ENCODE data around the gene GRPEL1.

The GRPEL1 gene

DNA sequence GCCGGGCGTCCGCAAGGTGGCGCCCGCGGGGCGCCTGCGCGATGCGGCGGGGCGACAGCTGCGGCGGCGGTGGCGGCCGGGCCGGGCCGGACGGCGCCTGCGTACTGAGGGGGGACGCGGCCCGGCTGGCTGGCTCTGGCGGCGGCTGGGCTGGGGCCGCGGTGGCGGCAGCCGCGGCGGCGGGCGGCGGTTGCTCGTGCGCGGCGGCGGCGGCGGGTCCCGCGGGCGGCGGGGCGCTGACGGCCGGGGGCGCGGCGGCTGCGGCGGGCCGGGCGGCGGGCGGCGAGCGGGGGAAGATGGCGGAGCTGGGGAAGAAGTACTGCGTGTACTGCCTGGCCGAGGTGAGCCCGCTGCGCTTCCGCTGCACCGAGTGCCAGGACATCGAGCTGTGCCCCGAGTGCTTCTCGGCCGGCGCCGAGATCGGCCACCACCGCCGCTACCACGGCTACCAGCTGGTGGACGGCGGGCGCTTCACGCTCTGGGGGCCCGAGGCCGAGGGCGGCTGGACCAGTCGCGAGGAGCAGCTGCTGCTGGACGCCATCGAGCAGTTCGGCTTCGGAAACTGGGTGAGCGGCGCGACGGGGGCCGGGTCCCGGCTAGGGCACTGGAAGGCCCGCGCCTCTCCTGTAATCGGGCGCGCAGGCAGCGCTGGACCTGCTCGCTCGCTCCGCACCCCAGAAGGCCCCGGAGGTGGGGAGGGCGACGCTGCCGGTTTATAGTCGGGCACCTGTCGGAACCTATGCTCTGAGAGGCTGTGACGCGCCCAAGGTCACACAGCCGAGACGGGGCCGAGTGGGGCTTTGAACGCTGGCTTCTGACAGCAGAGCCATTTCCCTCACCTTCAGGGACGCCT lies 24.4 kb downstream of the GRPEL1 start, which contains the start of gene TADA2B:
Gene TADA2B (plus strand): TSS at position 89 of the 853 bp plus-strand sequence. CDS start 208 bp downstream, at position 297.
- peak; percentile 55 for DNase-seq

DNA sequence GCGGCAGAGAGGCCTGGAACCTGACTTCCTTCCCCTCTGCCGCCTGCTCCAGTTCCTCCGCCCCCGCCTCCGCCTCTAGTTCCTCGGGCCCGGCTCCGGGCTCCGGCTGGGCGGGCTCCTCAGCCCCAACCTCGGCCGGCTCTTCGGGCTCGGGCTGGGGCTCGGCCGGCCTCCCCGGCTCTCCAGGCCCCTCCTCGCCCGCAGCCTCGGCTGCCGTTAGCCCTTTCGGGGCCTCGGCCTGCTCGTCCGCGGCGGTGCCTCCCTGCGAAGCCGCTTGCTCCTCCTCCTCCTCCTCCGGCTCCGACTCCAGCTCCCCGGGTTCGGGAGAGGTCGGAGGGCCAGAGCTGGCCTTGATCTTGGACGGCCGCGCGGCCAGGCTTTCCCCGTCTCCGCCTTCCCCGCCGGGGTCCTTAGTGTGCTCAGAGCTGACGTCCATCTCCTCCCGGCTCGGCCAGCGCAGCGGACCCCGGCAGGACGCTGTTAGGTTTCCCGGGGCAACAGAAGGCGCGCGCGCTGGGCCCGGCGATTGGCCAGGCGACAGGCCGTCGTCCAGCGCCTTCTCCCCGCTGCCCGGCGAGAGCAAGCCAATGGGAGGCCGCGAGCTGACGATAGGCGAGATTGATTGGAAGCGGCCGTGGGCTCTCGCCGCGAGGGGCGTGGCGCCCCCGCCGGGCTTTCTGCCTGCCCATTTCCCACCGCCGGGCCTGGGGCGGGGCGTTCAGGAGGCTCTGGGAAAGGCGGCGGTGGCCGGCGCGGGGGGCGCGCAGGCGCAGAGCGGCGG lies 25.2 kb downstream of the GRPEL1 start:
- DNase-seq = peak; percentile 83

DNA sequence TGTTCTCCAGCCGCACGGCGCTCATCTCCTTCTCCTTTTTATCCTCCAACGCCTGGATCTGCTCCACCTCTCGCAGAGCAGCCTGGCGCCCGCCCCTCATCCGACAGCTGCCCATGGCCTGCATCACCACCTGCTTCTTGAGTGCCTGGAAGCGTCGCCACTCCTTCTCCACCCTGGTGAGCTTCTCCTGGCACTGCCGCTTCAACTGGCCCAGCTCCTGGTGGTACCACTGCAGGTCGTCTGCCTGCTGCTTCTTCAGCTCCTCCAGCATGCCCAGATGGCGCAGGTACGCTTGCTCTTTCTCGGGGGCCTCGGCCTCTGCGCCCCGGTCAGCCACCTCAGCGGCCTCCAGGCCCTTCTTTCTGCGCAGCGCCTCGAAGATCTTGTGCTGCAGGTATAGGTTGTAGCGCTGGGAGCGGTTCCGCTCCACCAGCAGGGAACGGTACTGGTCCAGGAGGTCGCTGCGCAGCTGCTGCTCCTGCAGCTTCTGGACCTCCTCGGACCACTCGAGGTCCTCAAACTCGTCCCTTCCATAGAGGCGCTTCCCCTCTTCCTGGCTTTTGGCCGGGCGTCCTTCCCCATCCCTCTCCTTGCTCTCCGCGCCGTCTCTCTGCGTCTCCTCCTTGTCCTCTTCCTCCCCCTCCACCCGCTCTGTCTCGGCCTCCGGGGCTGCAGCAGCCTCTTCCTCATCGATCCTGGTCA lies 25.9 kb downstream of the GRPEL1 start:
- DNase-seq = peak; percentile 11

DNA sequence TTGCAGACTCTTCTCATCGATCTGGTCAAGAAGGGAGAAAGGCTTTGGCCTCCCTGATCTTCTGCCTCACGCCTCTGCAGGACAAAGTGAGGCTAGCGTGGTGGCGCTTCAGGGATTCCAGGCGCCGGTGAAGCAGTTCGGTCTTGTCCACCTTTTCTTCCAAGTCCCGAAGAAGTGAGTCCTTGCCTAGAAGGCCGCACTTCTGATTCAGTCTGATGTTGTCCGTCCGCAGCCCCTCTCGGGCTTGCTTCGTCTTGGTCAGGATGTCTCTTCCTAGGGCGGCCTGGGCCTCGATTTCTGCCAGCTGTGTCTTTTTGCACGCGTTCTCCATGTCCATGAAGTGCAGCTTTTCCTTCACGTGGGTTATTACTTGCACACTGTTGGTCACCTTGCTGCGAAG lies 26.6 kb downstream of the GRPEL1 start:
- no peak for DNase-seq

DNA sequence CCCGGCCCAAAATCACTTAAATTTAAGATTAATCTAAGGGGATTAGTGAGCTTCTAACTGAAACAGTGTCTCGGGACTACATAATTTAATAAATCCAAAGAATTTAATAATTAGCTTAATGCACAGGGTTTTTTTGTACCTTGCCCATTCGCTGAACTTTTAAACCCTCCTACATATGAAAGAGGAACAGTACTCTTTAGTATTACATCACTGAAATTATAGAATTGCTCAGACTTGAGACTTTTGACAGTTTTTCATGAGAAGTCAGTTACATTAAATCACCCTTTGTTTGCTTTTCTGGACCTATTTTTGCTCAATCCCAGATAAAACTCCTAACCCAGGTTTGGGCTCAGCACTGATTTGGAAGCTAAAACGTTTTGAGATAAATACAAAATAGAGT lies 27.1 kb downstream of the GRPEL1 start:
- DNase-seq = no peak

DNA sequence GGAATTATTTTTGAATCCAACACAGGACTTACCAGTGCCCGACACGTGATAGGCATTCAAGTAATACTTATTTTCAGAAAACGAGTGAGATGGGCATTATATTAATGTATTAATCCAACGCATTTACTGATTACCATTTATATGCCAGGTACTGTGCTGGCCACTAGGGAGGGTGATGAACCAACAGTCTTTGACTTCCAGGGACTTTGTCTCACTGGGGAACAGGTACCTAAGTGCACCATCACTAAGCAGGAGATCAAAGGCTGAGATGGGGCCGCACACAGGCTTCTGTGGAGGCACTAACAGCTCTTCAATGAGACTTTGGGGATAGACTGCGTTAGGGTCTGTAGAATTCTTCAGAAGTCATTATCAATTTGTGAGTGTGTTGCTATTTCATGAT lies 30.4 kb downstream of the GRPEL1 start:
- DNase-seq = no peak

DNA sequence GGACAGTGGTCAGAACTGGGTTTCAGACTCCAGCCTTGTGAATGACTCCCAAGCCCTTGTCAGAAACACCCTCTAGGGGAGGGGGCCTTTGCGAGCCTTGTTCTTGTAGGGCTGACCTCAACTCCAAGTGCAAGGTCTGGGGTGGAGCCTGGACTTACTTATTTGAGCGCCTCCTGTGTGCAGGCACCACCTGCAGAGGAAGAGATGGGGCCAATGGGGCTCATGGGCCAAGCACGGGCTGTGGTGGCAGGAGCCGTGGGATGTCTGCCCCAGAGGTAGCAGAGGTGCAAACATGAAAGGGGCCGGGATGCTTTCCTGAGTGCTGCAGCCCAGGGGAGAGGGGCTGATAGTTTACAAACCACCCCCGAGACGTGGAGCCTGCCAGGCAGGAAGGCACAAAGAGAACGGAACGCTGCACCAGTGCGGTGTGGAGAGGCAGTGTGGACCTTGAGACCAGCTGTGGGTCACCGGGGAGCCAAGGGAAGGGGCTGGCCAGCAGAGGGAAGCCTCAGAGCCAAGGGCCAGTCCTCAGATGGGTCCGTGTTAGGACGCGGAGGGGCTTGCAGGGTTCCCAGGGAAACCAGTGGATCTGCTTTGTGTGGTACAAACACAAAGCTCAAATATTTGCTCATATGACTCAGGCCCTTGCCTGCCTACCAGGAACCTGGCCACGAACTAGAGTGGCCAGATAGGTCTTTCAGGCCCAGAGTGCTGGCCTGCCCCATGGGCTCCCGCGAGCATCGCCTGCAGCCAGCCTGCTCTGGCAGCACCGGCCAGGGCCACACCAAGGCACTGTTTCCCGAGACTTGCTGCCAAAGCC lies 33.4 kb downstream of the GRPEL1 start:
- DNase-seq = no peak

DNA sequence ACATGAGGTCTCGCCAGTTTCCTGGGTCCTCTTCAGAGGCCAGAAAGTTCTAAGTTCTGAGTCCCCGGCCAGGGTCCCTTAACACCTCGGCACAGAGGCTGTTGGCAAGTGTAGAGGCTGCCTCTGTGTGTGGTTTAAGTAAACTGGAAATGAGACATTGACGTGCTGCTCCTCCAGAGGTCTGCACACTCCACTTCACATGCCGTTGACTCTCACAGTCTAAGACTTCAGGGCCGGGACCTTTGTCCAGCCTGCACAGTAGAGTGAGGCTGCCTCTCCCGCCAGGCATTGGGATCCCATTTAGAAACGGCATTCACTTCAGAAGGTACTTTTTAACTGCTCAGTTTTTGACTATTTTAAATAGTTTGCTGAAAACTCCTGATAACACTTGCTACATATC lies 35.3 kb downstream of the GRPEL1 start:
- DNase-seq = no peak

DNA sequence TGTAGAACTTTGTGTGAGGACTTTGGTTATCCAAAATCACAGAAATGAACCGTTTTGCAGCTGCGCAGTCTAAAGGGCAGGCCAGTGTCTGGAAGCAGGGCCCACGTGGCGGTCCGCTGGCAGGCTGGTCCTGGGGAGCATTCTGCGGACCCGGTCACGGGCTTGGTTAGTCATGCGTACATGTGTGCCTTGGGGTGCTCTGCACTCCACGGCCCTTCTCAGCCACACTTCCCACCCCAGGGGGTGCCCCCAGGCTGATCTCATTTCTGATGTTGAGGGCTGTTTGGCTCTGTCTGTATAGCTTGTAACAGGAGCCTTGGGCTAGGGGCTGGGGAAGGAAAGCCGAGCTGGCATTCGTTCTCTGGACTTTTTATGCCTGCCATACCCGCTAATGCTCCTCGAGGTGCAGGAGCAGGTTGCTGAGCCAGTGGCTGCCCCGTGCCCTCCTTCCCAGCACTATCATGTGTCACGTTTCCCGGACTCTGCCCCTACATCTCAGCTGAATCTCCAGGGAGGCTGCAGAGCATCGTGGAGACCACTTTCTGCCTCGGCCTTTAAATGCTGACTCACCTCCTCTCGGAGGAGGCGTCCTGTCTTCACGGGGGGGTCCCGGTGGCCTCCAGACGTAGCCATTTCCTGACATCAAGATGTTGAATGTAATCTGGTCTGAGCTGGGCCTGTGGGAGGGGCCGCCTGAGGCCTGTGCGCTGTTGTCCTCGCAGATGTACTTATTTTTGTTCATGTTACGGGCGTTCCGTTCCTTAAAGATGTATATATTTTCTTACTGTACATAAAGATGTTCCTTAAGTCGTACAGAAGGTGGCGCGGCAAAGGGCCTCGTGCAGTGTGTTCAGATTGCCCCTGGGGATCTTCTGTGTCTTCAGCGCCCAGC lies 36.1 kb downstream of the GRPEL1 start:
- no peak for DNase-seq

DNA sequence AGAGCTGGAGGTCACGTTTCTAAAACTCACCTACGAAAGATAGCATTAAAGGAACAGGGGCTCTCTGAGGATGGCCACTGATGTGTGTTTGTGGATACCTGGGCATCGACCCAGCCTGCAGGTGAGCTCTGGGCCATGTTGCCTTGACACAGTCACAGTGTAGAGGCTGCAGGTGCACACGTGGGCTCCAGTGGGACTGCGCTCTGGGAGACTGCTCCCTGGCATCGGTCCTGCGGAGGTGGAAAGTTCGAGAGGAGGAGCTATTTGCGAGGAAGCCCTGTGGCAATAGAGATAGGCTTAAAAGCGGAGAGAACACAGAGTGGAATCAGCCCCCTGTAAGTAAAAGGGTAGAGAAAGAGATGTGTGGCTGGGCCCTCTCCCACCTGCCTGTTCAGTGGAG lies 37.0 kb downstream of the GRPEL1 start:
- no peak for DNase-seq

DNA sequence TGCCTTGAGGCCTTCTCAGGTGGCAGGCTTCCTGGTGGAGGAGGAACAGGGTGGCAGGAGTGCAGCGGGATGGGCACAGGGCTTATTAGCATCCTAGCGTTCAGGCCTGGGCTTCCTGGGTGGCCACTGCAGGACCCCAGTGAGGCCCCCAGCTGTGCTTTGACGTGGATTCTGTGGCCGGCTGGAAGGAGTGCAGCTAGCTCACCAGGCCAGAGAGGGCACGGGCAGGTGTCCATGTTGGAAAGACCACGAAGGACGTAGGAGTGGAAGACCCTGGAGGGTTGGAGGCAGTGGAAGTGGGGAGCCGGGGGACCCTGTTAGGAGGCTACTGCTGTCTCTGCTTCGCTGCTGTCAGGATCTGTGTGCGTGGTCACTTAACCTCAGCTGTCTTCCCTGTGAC lies 37.9 kb downstream of the GRPEL1 start:
- no peak for DNase-seq

DNA sequence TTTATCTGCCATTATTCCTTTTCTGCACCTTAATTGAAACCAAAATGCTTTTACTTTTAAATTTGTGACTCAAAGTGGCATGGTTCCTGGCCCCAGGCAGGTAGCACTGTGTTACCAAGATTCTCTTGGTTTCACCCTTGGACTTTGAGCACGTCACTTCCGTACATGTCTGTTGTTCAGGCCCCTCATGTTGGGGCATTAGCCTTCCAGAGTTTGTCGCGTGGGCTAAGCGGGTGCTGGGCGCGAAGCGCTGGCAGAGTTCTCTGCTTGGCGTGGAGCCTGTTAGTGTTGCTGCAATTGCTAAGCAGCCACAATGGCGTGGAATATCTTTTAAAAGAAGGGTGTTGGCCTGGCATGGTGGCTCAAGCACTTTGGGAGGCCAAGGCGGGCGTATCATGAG lies 38.7 kb downstream of the GRPEL1 start:
- no peak for DNase-seq

DNA sequence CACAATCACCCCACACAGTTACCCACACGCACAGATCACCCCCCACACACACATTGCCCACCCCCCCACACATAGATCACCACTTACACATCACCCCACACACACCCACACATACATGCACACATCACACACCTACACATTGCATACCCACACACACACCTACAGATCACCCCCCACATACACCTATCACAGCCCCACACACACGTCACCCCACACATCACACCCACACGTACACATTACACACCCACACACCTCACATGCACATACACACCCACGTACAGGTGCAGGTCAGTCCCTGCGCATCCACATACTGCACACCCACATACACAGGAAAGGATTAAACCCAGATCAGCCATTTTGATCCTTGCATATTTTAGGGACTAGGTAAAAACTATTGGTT lies 40.0 kb downstream of the GRPEL1 start:
- DNase-seq = no peak

DNA sequence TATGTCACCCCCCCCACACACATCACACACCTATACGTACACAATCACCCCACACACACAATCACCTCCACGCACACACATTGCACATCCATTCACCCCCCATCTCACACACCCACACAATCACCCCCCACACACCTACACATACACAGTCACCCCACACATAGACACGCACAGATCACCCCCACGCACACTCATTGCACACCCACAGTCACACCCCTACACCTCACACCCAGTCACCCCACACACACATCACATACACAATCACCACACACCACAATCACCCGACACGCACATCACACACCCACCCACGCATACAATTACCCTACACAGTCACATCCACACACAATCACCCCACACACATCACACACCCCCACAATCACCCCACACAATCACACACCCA lies 40.6 kb downstream of the GRPEL1 start:
- DNase-seq = no peak

DNA sequence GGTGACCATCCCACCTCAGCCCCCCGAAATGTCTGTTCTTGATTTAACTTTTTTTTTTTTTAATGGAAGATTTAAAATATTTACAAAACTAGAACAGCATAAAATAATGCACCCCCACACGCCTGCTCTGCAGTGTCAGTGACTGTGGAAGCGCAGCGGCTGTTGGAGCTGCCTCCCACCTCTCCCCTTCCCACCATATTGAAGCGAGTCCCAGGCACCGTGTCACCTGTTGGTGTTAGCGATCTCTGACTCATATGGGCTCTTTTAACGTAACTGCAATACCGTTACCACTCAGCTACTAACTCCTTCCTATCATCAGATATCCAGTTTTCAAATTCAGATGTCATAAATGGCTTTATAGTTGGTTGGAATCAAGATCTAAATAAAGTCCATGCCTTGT lies 41.8 kb downstream of the GRPEL1 start:
- DNase-seq = no peak

DNA sequence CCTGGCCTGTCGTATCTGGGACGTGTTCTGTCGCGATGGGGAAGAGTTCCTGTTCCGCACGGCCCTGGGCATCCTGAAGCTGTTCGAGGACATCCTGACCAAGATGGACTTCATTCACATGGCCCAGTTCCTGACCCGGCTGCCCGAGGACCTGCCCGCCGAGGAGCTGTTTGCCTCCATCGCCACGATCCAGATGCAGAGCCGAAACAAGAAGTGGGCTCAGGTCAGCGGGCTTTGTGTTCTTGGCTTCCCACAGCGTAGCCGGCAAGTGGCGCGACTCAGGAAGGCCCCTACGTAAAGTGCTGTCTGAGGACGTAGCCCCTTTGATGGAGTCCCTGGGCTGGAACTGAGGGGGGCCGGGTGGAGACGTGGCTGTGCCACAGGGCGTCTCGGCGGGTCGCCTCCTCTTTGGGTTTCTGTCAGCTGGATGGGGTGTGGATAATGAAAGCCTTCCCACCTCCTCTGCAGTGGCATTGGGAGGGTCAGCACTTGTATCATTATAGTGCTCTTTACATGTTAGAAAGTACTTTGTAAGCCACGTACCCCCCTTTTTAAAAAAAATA lies 42.7 kb downstream of the GRPEL1 start:
- DNase-seq = no peak

DNA sequence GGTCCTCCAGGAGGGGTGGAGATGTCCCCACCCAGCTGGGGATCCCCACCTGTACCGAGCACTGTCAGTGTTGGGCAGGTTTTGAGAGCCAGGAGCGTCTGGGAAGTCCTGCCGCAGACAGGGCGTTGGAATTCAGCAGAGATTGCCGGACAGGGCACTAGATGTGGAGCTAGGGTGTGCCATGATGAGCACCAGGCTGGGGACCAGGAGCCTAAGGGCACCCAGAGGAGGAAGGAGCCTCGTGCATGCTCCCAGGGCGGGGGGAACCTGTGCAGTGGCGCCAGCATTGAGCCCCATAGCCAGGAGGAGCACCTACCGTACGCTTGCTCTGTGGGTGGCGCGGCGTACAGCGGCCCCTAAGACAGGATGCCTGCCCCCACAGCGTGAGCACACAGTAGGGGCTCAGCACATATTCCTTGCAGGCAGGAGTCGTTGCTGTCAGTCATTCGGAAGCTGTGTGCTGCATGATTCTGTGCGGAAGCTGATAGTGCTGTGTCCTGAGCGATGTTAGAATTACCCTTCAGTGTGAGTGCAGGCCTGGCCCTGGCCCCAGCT lies 43.5 kb downstream of the GRPEL1 start:
- DNase-seq = no peak

DNA sequence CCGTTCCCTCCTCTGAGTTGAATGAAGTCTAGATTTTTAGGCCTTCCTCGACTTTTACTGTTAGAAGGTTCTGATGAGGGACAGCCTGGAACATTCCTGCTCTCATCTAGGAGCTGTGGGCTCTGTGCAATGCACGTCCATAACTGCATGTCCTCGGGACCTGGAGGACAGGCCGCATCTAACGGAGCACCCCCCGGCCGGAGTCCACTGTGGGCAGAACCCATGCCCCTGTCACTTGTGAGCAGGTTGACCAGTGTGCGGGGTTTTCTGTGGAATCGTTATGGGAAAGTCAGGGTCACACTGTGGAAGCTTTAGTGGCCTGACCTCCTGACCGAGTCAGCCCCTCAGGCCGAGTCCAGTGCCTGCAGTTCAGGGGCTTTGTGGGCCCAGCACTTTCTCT lies 44.0 kb downstream of the GRPEL1 start:
- no peak for DNase-seq

DNA sequence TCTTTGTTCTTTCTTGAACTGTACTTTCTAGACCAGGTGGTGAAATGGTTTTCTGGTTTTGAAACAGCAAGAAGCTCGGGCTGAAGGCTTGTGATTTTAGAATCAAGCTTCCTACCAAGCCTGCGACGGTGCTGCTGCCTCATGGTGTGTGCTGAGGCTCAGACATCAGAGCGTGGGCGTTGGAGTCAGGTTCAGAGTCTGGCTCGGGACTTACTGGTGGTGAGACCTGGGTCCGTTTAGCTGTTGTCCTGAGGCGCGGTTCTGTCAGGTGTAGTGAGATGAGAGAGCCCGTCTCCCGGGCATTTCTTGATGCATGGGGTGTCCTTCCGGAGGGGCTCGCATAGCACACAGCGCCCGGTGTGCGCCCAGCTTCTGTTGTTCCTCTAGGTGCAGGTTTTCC lies 44.4 kb downstream of the GRPEL1 start:
- no peak for DNase-seq

DNA sequence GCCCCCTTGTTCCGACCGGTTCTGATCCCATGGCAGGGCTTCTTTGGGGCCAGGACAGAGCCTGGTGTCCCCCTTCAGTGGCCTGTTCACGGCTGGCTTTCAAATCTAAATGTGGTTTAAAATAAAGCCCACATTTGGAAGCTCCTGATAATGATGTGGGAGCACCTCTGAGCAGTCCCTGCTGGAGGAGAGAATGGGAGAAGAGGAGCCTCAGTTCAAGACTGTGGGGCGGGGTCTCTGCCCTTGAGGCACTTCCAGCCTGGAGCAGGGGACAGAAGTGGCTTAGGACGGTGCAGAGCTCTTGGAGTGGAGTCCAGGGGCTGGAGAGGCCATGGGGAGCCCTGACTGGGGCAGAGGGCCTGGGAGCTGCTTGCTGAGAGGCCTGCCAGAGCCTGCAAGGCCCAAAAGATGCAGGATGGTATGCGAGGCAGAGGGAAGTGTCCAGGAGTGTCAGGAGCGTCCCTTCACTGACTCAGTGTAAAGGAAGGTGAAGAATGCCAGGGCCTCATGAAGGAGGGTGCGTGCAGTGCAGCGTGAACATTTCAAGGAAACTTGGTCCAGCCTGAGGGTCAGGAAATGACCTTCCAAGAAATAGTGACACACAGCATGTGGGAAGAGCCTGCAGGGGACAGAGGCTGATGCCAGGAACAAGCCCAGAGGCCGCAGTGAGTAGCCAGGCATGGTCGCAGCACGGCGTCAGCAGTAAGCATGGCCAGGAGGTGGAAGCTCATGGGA lies 45.8 kb downstream of the GRPEL1 start:
- DNase-seq = no peak

All from activated CD4-positive, alpha-beta T cell treated with anti-CD3 and anti-CD28 coated beads, Interleukin-2, amount 50 U/mL, for 1 hour (primary cell).